ENCODE results near the gene MDM1.
A peak's percentile ranks its signal among the peaks of the same experiment; 100 is the strongest.

Gene MDM1

DNA sequence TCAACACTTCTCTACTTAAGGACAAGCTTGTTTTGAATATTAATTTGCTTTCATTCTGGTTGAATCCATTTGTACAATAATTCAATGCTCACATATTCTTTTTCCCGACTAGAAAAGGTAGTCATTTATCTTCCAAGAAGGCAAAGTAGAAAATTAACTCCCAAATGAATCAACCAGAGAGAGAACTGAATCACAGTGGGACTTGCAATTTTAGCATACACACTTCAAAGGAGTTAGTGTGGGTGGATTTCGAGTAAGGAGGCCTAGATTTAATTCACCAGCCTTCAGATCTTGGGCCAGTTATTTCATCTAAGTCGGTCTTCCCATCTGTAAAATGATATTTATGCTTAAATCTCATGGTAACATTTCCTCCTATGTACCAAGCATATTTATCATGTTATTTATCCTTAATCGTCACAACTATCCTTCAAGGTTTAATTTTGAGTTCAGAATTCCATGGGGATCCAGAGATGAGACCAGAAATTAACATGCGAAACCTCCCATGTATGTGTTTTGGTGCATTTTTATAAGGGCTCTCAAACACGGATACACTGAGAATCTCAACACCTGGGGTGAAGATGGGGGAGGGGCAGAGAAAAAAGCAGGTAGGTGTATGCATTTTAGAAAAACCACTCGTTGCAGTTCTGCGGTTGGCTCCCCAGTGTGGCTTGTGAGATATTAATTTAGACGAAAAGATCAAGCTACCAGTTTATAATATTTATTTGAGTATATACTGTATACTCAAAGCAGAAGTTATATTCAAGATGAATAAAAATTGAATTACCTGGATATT is 39.8 kb downstream of the MDM1 start (continued):
- TF ChIP-seq ZFP3 (CRISPR knock-in tag; IDR thresholded peaks at IDR 0.05) = no peak
- TF ChIP-seq ZNF8 (CRISPR knock-in tag; IDR thresholded peaks at IDR 0.05) = no peak
- no peak for TF ChIP-seq OSR1 (CRISPR knock-in tag; IDR thresholded peaks at IDR 0.05)
- TF ChIP-seq ARNTL (CRISPR knock-in tag; IDR thresholded peaks at IDR 0.05; ENCODE audit: borderline replicate concordance, low read depth) = no peak
- TF ChIP-seq ISL1 (CRISPR knock-in tag; IDR thresholded peaks at IDR 0.05) = no peak
- TF ChIP-seq ZC3H10 (CRISPR knock-in tag; IDR thresholded peaks at IDR 0.05) = no peak
- no peak for TF ChIP-seq TCF4 (CRISPR knock-in tag; IDR thresholded peaks at IDR 0.05; ENCODE audit: borderline replicate concordance)
- TF ChIP-seq TOX (CRISPR knock-in tag; IDR thresholded peaks at IDR 0.05; ENCODE audit: borderline replicate concordance) = no peak

DNA sequence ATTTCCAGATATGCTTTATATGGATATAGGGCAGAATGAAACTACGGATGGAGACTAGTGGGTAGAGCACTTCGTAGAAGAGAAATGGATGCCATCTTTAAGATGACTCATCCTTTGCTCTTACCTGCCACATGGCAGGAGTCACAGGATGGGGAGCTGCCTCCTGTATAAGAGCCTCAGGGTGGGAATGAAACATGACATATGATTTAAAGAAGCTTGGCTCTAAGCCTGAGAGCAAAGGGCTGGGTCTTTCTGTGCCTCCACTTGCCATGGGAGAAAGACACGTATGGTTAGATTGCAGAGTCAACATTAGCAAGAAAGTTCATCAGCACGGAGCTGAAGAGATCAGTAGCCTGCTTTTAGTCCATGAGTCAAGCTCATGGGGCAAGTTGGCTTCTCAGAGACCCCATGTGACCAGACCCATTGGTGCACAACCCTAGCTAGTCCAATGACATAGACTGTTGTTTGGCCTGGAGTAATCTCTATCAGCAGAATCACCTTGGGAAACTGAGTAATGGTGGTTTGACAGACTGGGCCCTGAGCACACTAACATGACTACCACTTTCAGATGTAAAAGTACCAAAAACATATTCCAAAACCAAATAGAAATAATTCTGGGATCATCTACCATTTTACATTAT is 40.6 kb downstream of the MDM1 start:
- TF ChIP-seq, protein P1, sequence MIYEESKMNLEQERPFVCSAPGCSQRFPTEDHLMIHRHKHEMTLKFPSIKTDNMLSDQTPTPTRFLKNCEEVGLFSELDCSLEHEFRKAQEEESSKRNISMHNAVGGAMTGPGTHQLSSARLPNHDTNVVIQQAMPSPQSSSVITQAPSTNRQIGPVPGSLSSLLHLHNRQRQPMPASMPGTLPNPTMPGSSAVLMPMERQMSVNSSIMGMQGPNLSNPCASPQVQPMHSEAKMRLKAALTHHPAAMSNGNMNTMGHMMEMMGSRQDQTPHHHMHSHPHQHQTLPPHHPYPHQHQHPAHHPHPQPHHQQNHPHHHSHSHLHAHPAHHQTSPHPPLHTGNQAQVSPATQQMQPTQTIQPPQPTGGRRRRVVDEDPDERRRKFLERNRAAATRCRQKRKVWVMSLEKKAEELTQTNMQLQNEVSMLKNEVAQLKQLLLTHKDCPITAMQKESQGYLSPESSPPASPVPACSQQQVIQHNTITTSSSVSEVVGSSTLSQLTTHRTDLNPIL (CRISPR knock-in tag; IDR thresholded peaks at IDR 0.05; ENCODE audit: low read depth) = no peak
- TF ChIP-seq TOX (CRISPR knock-in tag; IDR thresholded peaks at IDR 0.05; ENCODE audit: borderline replicate concordance) = no peak
- no peak for TF ChIP-seq SNAI2 (CRISPR knock-in tag; IDR thresholded peaks at IDR 0.05)
- TF ChIP-seq, protein P2, sequence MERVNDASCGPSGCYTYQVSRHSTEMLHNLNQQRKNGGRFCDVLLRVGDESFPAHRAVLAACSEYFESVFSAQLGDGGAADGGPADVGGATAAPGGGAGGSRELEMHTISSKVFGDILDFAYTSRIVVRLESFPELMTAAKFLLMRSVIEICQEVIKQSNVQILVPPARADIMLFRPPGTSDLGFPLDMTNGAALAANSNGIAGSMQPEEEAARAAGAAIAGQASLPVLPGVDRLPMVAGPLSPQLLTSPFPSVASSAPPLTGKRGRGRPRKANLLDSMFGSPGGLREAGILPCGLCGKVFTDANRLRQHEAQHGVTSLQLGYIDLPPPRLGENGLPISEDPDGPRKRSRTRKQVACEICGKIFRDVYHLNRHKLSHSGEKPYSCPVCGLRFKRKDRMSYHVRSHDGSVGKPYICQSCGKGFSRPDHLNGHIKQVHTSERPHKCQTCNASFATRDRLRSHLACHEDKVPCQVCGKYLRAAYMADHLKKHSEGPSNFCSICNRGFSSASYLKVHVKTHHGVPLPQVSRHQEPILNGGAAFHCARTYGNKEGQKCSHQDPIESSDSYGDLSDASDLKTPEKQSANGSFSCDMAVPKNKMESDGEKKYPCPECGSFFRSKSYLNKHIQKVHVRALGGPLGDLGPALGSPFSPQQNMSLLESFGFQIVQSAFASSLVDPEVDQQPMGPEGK (CRISPR knock-in tag; IDR thresholded peaks at IDR 0.05; ENCODE audit: borderline replicate concordance) = no peak
- no peak for TF ChIP-seq TCF4 (CRISPR knock-in tag; IDR thresholded peaks at IDR 0.05; ENCODE audit: borderline replicate concordance)
- TF ChIP-seq ZFP3 (CRISPR knock-in tag; IDR thresholded peaks at IDR 0.05) = no peak
- no peak for TF ChIP-seq BACH2 (CRISPR knock-in tag; IDR thresholded peaks at IDR 0.05; ENCODE audit: borderline replicate concordance)
- TF ChIP-seq ZNF565 (CRISPR knock-in tag; conservative IDR thresholded peaks at IDR 0.05; ENCODE audit: low read depth) = no peak
- TF ChIP-seq ARNTL (CRISPR knock-in tag; IDR thresholded peaks at IDR 0.05; ENCODE audit: borderline replicate concordance, low read depth) = no peak
- TF ChIP-seq, protein P3, sequence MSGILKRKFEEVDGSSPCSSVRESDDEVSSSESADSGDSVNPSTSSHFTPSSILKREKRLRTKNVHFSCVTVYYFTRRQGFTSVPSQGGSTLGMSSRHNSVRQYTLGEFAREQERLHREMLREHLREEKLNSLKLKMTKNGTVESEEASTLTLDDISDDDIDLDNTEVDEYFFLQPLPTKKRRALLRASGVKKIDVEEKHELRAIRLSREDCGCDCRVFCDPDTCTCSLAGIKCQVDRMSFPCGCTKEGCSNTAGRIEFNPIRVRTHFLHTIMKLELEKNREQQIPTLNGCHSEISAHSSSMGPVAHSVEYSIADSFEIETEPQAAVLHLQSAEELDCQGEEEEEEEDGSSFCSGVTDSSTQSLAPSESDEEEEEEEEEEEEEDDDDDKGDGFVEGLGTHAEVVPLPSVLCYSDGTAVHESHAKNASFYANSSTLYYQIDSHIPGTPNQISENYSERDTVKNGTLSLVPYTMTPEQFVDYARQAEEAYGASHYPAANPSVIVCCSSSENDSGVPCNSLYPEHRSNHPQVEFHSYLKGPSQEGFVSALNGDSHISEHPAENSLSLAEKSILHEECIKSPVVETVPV (CRISPR knock-in tag; IDR thresholded peaks at IDR 0.05) = no peak
- no peak for TF ChIP-seq RARB (CRISPR knock-in tag; IDR thresholded peaks at IDR 0.05)
- no peak for ATAC-seq

DNA sequence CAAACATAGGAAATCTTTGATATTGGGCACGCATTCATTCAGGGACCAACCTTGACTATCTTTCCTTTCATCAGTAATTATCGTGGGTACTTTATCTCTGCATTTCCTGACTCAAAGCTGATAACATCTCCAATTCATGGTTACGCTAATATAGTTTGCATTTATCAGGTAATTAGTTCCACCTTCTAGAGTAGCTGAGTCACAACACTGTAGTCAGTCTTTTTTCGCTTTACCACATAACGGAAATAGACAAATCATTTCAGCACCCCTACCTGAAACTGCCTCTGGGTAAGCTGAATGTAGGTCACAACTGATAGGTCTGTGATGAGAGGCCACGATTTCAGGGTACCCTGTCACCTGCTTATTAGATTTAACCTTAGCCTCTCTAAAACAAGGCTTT is 42.0 kb downstream of the MDM1 start:
- TF ChIP-seq ISL1 (CRISPR knock-in tag; IDR thresholded peaks at IDR 0.05) = peak; percentile 38; the same call in 1 of the 2 replicates
- TF ChIP-seq, protein P1 (CRISPR knock-in tag; IDR thresholded peaks at IDR 0.05; ENCODE audit: low read depth) = no peak
- peak; percentile 36; the same call in 2 of the 3 replicates for ATAC-seq

DNA sequence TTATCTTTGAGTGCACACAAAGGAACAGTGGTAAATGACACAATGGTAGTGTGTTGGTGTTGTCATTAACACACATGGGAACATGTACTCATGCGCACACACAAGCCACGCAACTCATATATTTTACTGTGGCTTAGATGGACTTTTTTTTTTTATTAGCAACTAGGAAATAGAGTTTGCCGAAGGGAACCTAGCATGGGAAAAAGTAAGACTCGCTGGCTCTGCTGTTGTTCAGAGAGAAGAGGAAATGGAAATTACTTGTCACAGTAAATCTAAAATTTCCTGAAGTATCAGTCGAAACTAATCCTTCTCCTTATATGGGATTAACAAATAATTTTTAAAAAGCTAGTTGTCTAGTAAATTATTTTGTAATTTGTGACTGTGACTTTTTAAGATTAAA is 45.1 kb downstream of the MDM1 start:
- ATAC-seq = no peak
- TF ChIP-seq, protein P2 (CRISPR knock-in tag; IDR thresholded peaks at IDR 0.05; ENCODE audit: borderline replicate concordance) = no peak
- TF ChIP-seq ARNTL (CRISPR knock-in tag; IDR thresholded peaks at IDR 0.05; ENCODE audit: borderline replicate concordance, low read depth) = no peak

DNA sequence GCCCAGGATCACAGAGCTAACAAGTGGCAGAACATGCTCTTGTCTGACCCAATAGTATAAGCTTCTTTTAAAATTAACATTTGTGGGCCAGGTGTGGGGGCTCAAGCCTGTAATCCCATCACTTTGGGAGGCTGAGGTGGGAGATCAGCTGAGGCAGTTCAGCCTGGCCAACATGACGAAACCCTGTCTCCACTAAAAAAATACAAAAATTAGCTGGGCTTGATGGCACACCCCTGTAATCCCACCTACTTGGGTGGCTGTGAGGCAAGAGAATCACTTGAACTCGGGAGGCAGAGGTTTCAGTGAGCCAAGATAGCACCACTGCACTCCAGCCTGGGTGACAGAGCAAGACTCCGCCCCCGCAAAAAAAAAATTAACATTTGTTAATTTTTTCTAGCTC is 45.8 kb downstream of the MDM1 start:
- ATAC-seq = no peak
- no peak for TF ChIP-seq ZFP3 (CRISPR knock-in tag; IDR thresholded peaks at IDR 0.05)
- no peak for TF ChIP-seq PPARA (CRISPR knock-in tag; IDR thresholded peaks at IDR 0.05; ENCODE audit: borderline replicate concordance)
- no peak for TF ChIP-seq ZNF8 (CRISPR knock-in tag; IDR thresholded peaks at IDR 0.05)
- TF ChIP-seq GLIS3 (CRISPR knock-in tag; IDR thresholded peaks at IDR 0.05) = no peak
- no peak for TF ChIP-seq BACH2 (CRISPR knock-in tag; IDR thresholded peaks at IDR 0.05; ENCODE audit: borderline replicate concordance)
- TF ChIP-seq TCF4 (CRISPR knock-in tag; IDR thresholded peaks at IDR 0.05; ENCODE audit: borderline replicate concordance) = no peak
- no peak for TF ChIP-seq ZNF70 (CRISPR knock-in tag; IDR thresholded peaks at IDR 0.05)
- no peak for TF ChIP-seq SNAI2 (CRISPR knock-in tag; IDR thresholded peaks at IDR 0.05)
- no peak for TF ChIP-seq ISL1 (CRISPR knock-in tag; IDR thresholded peaks at IDR 0.05)
- TF ChIP-seq, protein P4, sequence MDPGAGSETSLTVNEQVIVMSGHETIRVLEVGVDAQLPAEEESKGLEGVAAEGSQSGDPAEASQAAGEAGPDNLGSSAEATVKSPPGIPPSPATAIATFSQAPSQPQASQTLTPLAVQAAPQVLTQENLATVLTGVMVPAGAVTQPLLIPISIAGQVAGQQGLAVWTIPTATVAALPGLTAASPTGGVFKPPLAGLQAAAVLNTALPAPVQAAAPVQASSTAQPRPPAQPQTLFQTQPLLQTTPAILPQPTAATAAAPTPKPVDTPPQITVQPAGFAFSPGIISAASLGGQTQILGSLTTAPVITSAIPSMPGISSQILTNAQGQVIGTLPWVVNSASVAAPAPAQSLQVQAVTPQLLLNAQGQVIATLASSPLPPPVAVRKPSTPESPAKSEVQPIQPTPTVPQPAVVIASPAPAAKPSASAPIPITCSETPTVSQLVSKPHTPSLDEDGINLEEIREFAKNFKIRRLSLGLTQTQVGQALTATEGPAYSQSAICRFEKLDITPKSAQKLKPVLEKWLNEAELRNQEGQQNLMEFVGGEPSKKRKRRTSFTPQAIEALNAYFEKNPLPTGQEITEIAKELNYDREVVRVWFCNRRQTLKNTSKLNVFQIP (CRISPR knock-in tag; IDR thresholded peaks at IDR 0.05; ENCODE audit: borderline replicate concordance, low read depth) = no peak
- TF ChIP-seq TOX (CRISPR knock-in tag; IDR thresholded peaks at IDR 0.05; ENCODE audit: borderline replicate concordance) = no peak
- TF ChIP-seq CSDC2 (CRISPR knock-in tag; IDR thresholded peaks at IDR 0.05) = no peak

Measured in SK-N-SH treated with all-trans-retinoic acid at 6 μM for 48 hours (cell line).